Activated T-cell treated with anti-CD3 and anti-CD28 coated beads, Interleukin-2, amount 50 U/mL, for 24 hours (primary cell): Measurements from ENCODE around the gene SRSF3.
"Not testable (repeated sequence)": the region's sequence is repeated elsewhere in the genome, so short reads cannot be mapped to it uniquely, and the experiment has no call there.

ENCODE experiments used
- DNase-seq: peaks from one replicate; pipeline ENCODE4 v3.0.0-alpha.2; 2020
- H3K27ac Mint-ChIP-seq: 2 replicates; pipeline ENCODE4 v1.8.0; 2020; ENCODE audit warnings: mild to moderate bottlenecking, mixed read lengths
- H3K27me3 Mint-ChIP-seq: 2 replicates; pipeline ENCODE4 v1.8.0; 2020; ENCODE audit warnings: mixed read lengths
- H3K36me3 Mint-ChIP-seq: 2 replicates; pipeline ENCODE4 v1.8.0; 2020; ENCODE audit warnings: low read depth, mixed read lengths
- H3K4me1 Mint-ChIP-seq: 2 replicates; pipeline ENCODE4 v1.8.0; 2020; ENCODE audit warnings: low read depth, mixed read lengths
- H3K4me3 Mint-ChIP-seq: 2 replicates; pipeline ENCODE4 v1.8.0; 2020; ENCODE audit warnings: mild to moderate bottlenecking, moderate library complexity, mixed read lengths
- H3K9me3 Mint-ChIP-seq: 2 replicates; pipeline ENCODE4 v1.8.0; 2020; ENCODE audit warnings: mixed read lengths

The SRSF3 gene

GRCh38 chr6:36593569-36594028 lies 563 bp upstream of the SRSF3 start:
- Mint-ChIP-seq H3K27ac (peak overlapping the region; percentile 99), H3K36me3 (peaks cover 48% of the 10 kb centered on the region), H3K9me3 (no peaks in the 10 kb centered on the region), H3K4me3 (peak overlapping the region; percentile 96), H3K4me1 (peaks cover 35% of the 10 kb centered on the region), H3K27me3 (no peaks in the 10 kb centered on the region)
- DNase-seq: no peak

DNA sequence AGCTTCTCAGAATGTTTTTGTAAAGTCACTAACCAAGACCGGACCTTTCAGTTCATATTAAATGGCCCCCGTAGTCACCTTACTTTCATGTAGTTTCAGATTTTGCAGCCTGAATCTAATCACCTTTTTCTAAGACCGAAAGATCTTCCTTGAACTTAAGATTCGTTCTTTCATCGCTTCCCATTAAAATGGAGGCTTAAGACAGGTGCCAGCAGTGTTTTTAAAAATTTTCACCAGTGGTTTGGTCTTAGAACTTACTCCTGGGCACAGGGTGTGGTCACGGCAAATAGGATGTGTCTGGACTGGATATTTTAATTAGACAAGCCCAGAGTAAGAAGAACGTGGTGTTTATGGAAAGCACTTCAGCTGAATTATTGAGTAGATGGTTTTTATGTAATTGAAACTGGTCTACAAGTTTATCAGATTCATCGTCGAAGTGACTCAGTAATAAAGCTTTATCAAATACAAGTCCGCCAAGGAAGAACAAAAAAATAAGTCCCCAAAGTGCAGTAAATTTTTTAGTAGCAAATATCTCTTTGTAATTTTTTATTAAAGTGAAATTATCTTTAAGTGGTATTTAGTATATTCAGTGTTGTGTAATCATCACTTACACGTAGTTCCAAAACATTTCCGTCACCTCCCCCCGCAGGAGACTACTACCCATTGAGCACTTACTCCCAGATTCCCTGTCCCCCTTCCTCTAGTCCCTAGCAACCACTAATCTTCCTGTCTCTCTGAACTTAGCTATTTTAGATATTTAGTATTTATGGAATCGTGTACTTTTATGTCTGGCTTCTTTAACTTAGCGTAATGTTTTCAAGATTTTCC lies 868 bp downstream of the SRSF3 start:
- Mint-ChIP-seq H3K27me3 (no peaks in the 10 kb centered on the region), H3K27ac (peak overlapping the region; percentile 99), H3K36me3 (peaks cover 63% of the 10 kb centered on the region), H3K4me1 (peaks cover 50% of the 10 kb centered on the region), H3K4me3 (peak overlapping the region; percentile 96), H3K9me3 (no peaks in the 10 kb centered on the region)
- no peak for DNase-seq

DNA sequence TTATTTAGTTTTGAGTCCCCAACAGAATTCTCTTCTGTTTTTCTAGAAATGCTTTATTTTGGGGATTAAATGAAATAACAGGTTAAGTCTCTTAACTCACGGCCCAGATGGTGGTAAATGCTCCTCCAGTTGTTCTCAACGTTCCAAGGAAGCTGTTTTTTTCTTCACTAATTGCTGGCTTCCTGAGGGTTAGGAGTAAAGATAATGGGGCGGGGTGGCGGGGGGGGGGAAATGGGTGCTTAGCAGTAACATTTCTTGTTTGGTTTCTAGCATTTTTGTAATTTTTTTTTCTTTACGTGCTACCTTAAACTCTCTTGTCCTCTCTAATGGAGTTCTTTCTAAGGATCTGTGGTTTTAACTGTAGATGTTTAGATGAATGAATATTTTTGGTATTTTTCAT lies 2.2 kb downstream of the SRSF3 start:
- no peak for DNase-seq
- Mint-ChIP-seq H3K27me3 (no peaks in the 10 kb centered on the region), H3K27ac (peak overlapping the region; percentile 99), H3K4me3 (peak overlapping the region; percentile 96), H3K4me1 (peaks cover 61% of the 10 kb centered on the region), H3K36me3 (peaks cover 76% of the 10 kb centered on the region), H3K9me3 (no peaks in the 10 kb centered on the region)

DNA sequence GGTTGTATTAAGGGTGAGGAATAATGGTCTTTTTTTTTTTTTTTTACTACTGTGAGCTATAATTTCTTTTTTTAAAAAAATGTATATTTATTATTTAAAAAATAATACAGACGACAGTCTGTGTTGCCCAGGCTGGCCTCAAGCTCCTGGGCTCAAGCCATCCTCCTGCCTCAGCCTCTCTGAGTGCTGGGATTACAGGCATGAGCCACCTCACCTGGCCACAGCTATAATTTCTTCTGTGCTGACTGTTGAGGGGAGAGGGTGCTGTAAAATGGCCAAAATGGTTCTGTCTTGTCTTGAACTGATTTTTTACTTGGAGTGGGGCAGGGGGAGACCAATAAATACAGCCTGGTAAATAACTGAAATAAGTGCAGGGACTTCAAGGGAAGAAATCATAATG lies 3.6 kb downstream of the SRSF3 start:
- H3K9me3 Mint-ChIP-seq: no peaks in the 10 kb centered on the region
- peak overlapping the region; percentile 96 for H3K4me3 Mint-ChIP-seq
- no peaks in the 10 kb centered on the region for H3K27me3 Mint-ChIP-seq
- H3K36me3 Mint-ChIP-seq: peaks cover 90% of the 10 kb centered on the region
- H3K27ac Mint-ChIP-seq: peak overlapping the region; percentile 99
- no peak for DNase-seq
- peaks cover 64% of the 10 kb centered on the region for H3K4me1 Mint-ChIP-seq

DNA sequence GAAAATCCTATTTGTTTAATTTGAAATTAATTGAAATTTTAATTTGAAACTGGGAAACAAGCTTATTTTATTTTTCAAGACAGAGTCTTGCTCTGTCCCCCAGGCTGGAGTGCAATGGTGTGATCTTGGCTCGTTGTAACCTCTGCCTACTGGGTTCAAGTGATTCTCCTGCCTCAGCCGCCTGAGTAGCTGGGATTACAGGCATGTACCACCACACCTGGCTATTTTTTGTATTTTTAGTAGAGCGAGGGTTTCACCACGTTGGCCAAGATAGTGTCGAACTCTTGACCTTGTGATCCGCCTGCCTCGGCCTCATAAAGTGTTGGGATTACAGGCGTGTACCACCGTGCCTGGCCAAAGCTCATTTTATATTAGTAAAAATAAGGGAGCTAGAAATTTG lies 4.2 kb downstream of the SRSF3 start:
- Mint-ChIP-seq H3K9me3 (no peaks in the 10 kb centered on the region), H3K27me3 (no peaks in the 10 kb centered on the region), H3K4me3 (peak overlapping the region; percentile 96), H3K4me1 (peaks cover 66% of the 10 kb centered on the region), H3K27ac (peak overlapping the region; percentile 93), H3K36me3 (peaks cover 96% of the 10 kb centered on the region)
- DNase-seq: peak; percentile 27

- peak overlapping the region; percentile 93 for H3K27ac Mint-ChIP-seq
- H3K9me3 Mint-ChIP-seq: no peaks in the 10 kb centered on the region
- peak; percentile 25 for DNase-seq
- H3K4me3 Mint-ChIP-seq: peak overlapping the region; percentile 96
- peaks cover 97% of the 10 kb centered on the region for H3K36me3 Mint-ChIP-seq
- peaks cover 68% of the 10 kb centered on the region for H3K4me1 Mint-ChIP-seq
- no peaks in the 10 kb centered on the region for H3K27me3 Mint-ChIP-seq
Measured at GRCh38 chr6:36598739-36599318, 4.7 kb downstream of the SRSF3 start.

DNA sequence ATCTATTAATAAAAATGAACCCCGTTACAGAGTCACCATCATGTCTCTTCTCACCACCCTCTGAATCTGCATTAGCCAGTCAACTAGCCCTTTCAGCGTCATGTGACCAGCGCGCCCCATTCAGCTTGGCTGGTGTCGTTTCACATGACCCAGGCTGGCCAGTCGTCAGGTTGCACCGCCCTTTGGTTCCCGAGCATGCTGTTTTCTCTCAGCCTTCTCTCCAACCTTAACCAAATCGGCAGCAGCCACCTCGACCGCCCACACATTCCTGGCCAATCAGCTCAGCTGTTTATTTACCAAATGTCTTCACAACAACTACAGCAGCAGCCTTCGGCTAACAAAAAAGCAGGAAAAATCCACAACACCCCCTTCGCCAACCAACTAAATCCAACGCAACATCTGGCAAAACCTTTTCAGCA lies 5.6 kb downstream of the SRSF3 start:
- H3K36me3 Mint-ChIP-seq: peaks cover 99% of the 10 kb centered on the region

GRCh38 chr6:36600564-36601146 lies 6.5 kb downstream of the SRSF3 start:
- Mint-ChIP-seq H3K36me3 (peaks cover 99% of the 10 kb centered on the region), H3K9me3 (no peaks in the 10 kb centered on the region), H3K4me1 (peaks cover 85% of the 10 kb centered on the region), H3K27me3 (no peaks in the 10 kb centered on the region), H3K4me3 (peak overlapping the region; percentile 96), H3K27ac (peak overlapping the region; percentile 93)
- no peak for DNase-seq

More for the DNA sequence above, 5.6 kb downstream of the SRSF3 start:
- Mint-ChIP-seq H3K4me3 (peak overlapping the region; percentile 96), H3K9me3 (no peaks in the 10 kb centered on the region), H3K27ac (peak overlapping the region; percentile 93), H3K27me3 (no peaks in the 10 kb centered on the region), H3K4me1 (peaks cover 76% of the 10 kb centered on the region)
- DNase-seq: peak; percentile 74

- DNase-seq: not testable (repeated sequence)
- peak overlapping the region; percentile 89 for H3K27ac Mint-ChIP-seq
Measured at GRCh38 chr6:36601818-36602217, 7.7 kb downstream of the SRSF3 start.

GRCh38 chr6:36603222-36604089 lies 9.3 kb downstream of the SRSF3 start:
- DNase-seq: no peak

More at GRCh38 chr6:36601818-36602217, 7.7 kb downstream of the SRSF3 start:
- not testable (repeated sequence) for H3K9me3 Mint-ChIP-seq, H3K27me3 Mint-ChIP-seq
- Mint-ChIP-seq H3K4me1 (peaks cover 89% of the 10 kb centered on the region), H3K36me3 (peaks cover 98% of the 10 kb centered on the region), H3K4me3 (peak overlapping the region; percentile 96)

DNA sequence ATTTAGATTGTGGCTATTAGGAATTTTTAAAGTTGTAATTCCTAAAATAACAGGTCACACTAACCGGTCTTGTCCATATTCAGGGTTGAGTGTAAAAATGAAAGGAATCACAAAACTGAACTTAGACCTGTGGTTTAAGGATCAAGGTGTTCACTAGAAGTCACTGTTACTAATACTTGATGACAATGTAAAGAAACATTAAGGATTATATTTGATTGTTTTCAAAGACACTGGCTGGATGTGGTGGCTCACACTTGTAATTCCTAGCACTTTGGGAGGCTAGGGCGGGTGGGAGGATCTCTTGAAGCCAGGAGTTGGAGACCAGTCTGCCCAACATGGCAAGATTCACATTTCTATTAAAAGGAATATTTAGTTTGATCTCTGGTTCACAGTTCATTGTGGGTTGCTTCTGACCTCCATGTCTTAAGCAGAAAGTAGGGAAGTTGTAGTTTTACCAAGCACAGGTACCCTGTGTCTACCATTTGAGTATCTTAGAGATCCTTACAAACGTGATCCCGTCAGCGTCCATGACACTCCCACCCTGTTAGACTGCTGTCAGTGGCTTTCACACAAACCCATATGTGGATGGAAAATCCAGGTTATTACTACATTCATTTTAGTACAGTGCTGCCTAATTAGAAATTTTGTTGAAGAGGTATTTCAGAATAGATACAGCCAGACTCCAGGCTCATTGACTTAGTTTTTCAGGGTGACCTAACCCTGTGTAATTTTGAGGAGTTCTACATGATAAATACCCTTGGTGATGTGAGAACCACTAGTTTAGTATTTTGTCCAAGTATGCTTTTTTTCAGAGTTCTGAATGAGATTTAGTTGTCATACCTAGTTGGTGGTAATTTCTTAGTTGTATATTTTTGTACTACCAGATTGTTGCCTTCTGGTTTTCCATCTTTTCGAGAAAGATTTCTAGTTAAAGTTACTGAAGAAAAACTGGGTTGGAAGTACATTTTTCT lies 10.2 kb downstream of the SRSF3 start:
- peak; percentile 17 for DNase-seq
- H3K27ac Mint-ChIP-seq: peak overlapping the region; percentile 85
- peaks cover 83% of the 10 kb centered on the region for H3K4me1 Mint-ChIP-seq
- H3K36me3 Mint-ChIP-seq: peaks cover 99% of the 10 kb centered on the region
- peak overlapping the region; percentile 16 for H3K4me3 Mint-ChIP-seq
- H3K9me3 Mint-ChIP-seq: no peaks in the 10 kb centered on the region
- H3K27me3 Mint-ChIP-seq: no peaks in the 10 kb centered on the region

More at GRCh38 chr6:36603222-36604089, 9.3 kb downstream of the SRSF3 start:
- Mint-ChIP-seq H3K27me3 (no peaks in the 10 kb centered on the region), H3K4me3 (peak overlapping the region; percentile 23), H3K4me1 (peaks cover 86% of the 10 kb centered on the region), H3K36me3 (peaks cover 99% of the 10 kb centered on the region), H3K9me3 (no peaks in the 10 kb centered on the region), H3K27ac (peak overlapping the region; percentile 85)

DNA sequence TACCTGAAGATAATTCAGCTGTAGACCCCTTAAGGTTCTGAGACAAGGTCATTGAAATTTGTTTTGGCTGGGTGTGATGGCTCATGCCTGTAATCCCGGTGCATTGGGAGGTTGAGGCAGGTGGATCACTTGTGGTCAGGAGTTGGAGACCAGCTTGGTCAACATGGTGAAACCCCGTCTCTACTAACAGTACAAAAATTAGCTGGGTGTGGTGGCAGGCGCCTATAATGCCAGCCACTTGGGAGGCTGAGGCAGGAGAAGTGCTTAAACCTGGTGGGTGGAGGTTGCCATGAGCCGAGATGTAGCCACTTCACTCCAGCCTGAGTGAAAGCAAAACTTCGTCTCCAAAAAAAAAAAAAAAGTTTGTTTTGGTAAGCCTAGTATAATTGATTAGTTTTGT lies 11.0 kb downstream of the SRSF3 start:
- peak; percentile 31 for DNase-seq
- H3K27ac Mint-ChIP-seq: peak overlapping the region; percentile 85
- H3K9me3 Mint-ChIP-seq: no peaks in the 10 kb centered on the region
- peaks cover 99% of the 10 kb centered on the region for H3K36me3 Mint-ChIP-seq
- peak overlapping the region; percentile 16 for H3K4me3 Mint-ChIP-seq
- H3K4me1 Mint-ChIP-seq: peaks cover 81% of the 10 kb centered on the region
- no peaks in the 10 kb centered on the region for H3K27me3 Mint-ChIP-seq
